Esophagus (tissue), 2 donors: ENCODE results near the gene CST8. TPM values are rescaled to one million over a fixed set of nuclear protein-coding genes. Genes with fewer than 3 reads are reported as not detected.

Experiments used
- polyA plus RNA-seq, 2 donors: library from polyadenylated mRNA; stranded (reverse); fragments of 200-250 nt; gene quantifications; one replicate each; pipeline ENCODE4 v1.2.3, GENCODE V29; 2013
- donor health status: healthy with polysubstance abuse.
- donor health status: Bipolar disorder and iron deficiency.

Gene CST8
- polyA plus RNA-seq, 2 donors: not detected

Other genes with a start within 250 kb of the CST8 start
- 10 to 100 TPM; 12.9 to 22.1 TPM for gene NXT1, start 140.3 kb upstream of the CST8 start, polyA plus RNA-seq
- 1 to 10 TPM; 3.2 to 3.6 TPM for gene GZF1, start 128.9 kb upstream of the CST8 start, polyA plus RNA-seq
- gene NAPB, start 69.6 kb upstream of the CST8 start, polyA plus RNA-seq: 1 to 10 TPM; 3.4 to 4.7 TPM
- gene CSTL1, start 51.4 kb upstream of the CST8 start, polyA plus RNA-seq: under 1 TPM in 1 of 2 donors, not detected in 1; 0.15 TPM
- under 1 TPM; 0.12 to 0.26 TPM for gene CST11, start 38.2 kb upstream of the CST8 start, polyA plus RNA-seq
- not detected for gene CST9L, start 77.4 kb downstream of the CST8 start, polyA plus RNA-seq
- under 1 TPM in 1 of 2 donors, not detected in 1; 0.04 TPM for gene CST9, start 114.8 kb downstream of the CST8 start, polyA plus RNA-seq
- gene CST3, start 146.8 kb downstream of the CST8 start, polyA plus RNA-seq: 100 to 1,000 TPM; 262 to 448 TPM
- gene CST4, start 197.9 kb downstream of the CST8 start, polyA plus RNA-seq: not detected